ENCODE results near the gene ISCA1.
A peak's percentile ranks its signal among the peaks of the same experiment; 100 is the strongest.
"Not testable (repeated sequence)": the region's sequence is repeated elsewhere in the genome, so short reads cannot be mapped to it uniquely, and the experiment has no call there.

Gene ISCA1

GRCh38 chr9:86282077-86282978 lies at the start of gene ISCA1:
Gene ISCA1 (minus strand): TSS chr9:86282538. CDS start chr9:86282458, 80 bp downstream.
- DNase-seq: peak; percentile 91

- DNase-seq: no peak
Observed at GRCh38 chr9:86330186-86330585, 47.8 kb upstream of the ISCA1 start.

GRCh38 chr9:86329649-86330048 lies 47.3 kb upstream of the ISCA1 start:
- no peak for DNase-seq

GRCh38 chr9:86328156-86328555 lies 45.8 kb upstream of the ISCA1 start:
- no peak for DNase-seq

- DNase-seq: no peak
Observed at GRCh38 chr9:86326536-86326935, 44.2 kb upstream of the ISCA1 start.

GRCh38 chr9:86324901-86325300 lies 42.6 kb upstream of the ISCA1 start:
- DNase-seq: no peak

- DNase-seq: no peak
Observed at GRCh38 chr9:86324308-86324707, 42.0 kb upstream of the ISCA1 start.

- no peak for DNase-seq
Observed at GRCh38 chr9:86322973-86323644, 40.8 kb upstream of the ISCA1 start.

GRCh38 chr9:86321373-86321772 lies 39.0 kb upstream of the ISCA1 start:
- no peak for DNase-seq

- no peak for DNase-seq
Observed at GRCh38 chr9:86318187-86318586, 35.8 kb upstream of the ISCA1 start.

- no peak for DNase-seq
Observed at GRCh38 chr9:86315078-86315477, 32.7 kb upstream of the ISCA1 start.

GRCh38 chr9:86312959-86313358 lies 30.6 kb upstream of the ISCA1 start:
- not testable (repeated sequence) for DNase-seq

GRCh38 chr9:86308687-86309086 lies 26.3 kb upstream of the ISCA1 start:
- DNase-seq: no peak

- DNase-seq: no peak
Observed at GRCh38 chr9:86304236-86304730, 21.9 kb upstream of the ISCA1 start.

GRCh38 chr9:86303316-86303975 lies 21.1 kb upstream of the ISCA1 start:
- no peak for DNase-seq

GRCh38 chr9:86301686-86302085 lies 19.3 kb upstream of the ISCA1 start:
- DNase-seq: no peak

- no peak for DNase-seq
Observed at GRCh38 chr9:86300701-86301100, 18.4 kb upstream of the ISCA1 start.

- no peak for DNase-seq
Observed at GRCh38 chr9:86298873-86299272, 16.5 kb upstream of the ISCA1 start.

GRCh38 chr9:86290341-86290740 lies 8.0 kb upstream of the ISCA1 start:
- peak; percentile 40 for DNase-seq

- DNase-seq: no peak
Observed at GRCh38 chr9:86288499-86289198, 6.3 kb upstream of the ISCA1 start.

GRCh38 chr9:86287013-86287412 lies 4.7 kb upstream of the ISCA1 start:
- no peak for DNase-seq

GRCh38 chr9:86286278-86286677 lies 3.9 kb upstream of the ISCA1 start:
- no peak for DNase-seq

- no peak for DNase-seq
Observed at GRCh38 chr9:86285261-86285660, 2.9 kb upstream of the ISCA1 start.
